Left lung (tissue), 10 donors: ENCODE results near the gene POLR2E. TPM values are rescaled to one million over a fixed set of nuclear protein-coding genes. Genes with fewer than 3 reads are reported as not detected.

Experiments used
- ATAC-seq: fragments of 200-7000 bp; cut with Tn5 transposase; one replicate; pipeline ENCODE4 v1.9.1; 2020; ENCODE audit warnings: moderate library complexity
- DNase-seq, 4 donors: peaks; one replicate each; pipeline ENCODE4 v3.0.0-alpha.2; 2013 to 2020
- H3K27ac ChIP-seq, 2 donors: fragments of 200-600 bp; sonication (generic) in 1 of 2; one replicate each; pipeline versions ENCODE4 v1.5.0 to v1.8.0; 2020 to 2021
- H3K27me3 ChIP-seq, 2 donors: fragments of 200-600 bp; sonication (generic) in 1 of 2; one replicate each; pipeline versions ENCODE4 v1.5.0 to v1.8.0; 2020 to 2021
- H3K36me3 ChIP-seq, 2 donors: fragments of 200-600 bp; sonication (generic) in 1 of 2; one replicate each; pipeline versions ENCODE4 v1.5.0 to v1.8.0; 2020 to 2021
- H3K4me1 ChIP-seq, 2 donors: fragments of 200-600 bp; one replicate each; pipeline ENCODE4 v1.8.0; 2021
- H3K4me3 ChIP-seq, 2 donors: fragments of 200-600 bp; sonication (generic) in 1 of 2; one replicate each; pipeline versions ENCODE4 v1.5.0 to v1.8.0; 2020 to 2021; ENCODE audit warnings: mild to moderate bottlenecking in 1 of 2
- H3K9me3 ChIP-seq, 2 donors: fragments of 200-600 bp; sonication (generic) in 1 of 2; one replicate each; pipeline versions ENCODE4 v1.5.0 to v1.8.0; 2020 to 2021
- CTCF ChIP-seq, 2 donors: fragments of 200-600 bp; sonication (generic) in 1 of 2; IDR thresholded peaks; one replicate each; pipeline versions ENCODE4 v1.5.0 to v1.8.0; 2021; ENCODE audit warnings: antibody characterized with exemption in 2 of 2
- intact Hi-C, 2 donors: fragments of 100-400 bp; cut with DNase I; formaldehyde crosslinking; loops; one replicate each; pipeline versions ENCODE4 v1.11.2 to v1.14.2; 2022
- polyA plus RNA-seq, 6 donors: library from polyadenylated mRNA; unstranded; fragments of 120-200 nt; gene quantifications; one replicate each; pipeline ENCODE4 v1.2.1, GENCODE V29; 2013; ENCODE audit not compliant: insufficient read length in 6 of 6
- total RNA-seq, 2 donors: library from RNA; stranded (reverse); fragmentation: NEBNext Ultra II Directional; extraction: Animal tissue kit (Norgen Biotek cat#: 25700); gene quantifications; one replicate each; pipeline ENCODE4 v1.2.1, GENCODE V29; 2021
- donor health status: DM: no; HTN: yes; CAD: no.
- donor health status: DM: no; HTN: no; CAD: no.

POLR2E gene
- total and polyA plus RNA-seq, 8 donors: 120 to 160 (median 139) TPM

- no peak for DNase-seq
- peaks cover 0 to 100% of the 10 kb centered on the region in 2 donors for H3K36me3 ChIP-seq
- TF ChIP-seq CTCF (IDR thresholded peaks at IDR 0.05): no peak
- ATAC-seq: peak; percentile 43
- no peaks in the 10 kb centered on the region for H3K27me3 ChIP-seq
- peaks cover 0 to 58% of the 10 kb centered on the region in 2 donors for H3K4me1 ChIP-seq
- H3K4me3 ChIP-seq: no peak overlapping the region
- intact Hi-C loops: no loop called here
- peak overlapping the region; percentile 62 to 90 for H3K27ac ChIP-seq
- no peaks in the 10 kb centered on the region for H3K9me3 ChIP-seq
These were observed 6.7 kb downstream of the POLR2E start for GRCh38 chr19:1088416-1089010.

- no peaks in the 10 kb centered on the region for H3K9me3 ChIP-seq
- H3K4me1 ChIP-seq: peaks cover 3 to 58% of the 10 kb centered on the region in 2 donors
- intact Hi-C loops: no loop called here
- no peaks in the 10 kb centered on the region for H3K27me3 ChIP-seq
- no peak overlapping the region for H3K4me3 ChIP-seq
- TF ChIP-seq CTCF (IDR thresholded peaks at IDR 0.05): no peak
- ATAC-seq (peak; percentile 65), DNase-seq (peak in 1 of 4 donors; percentile 87)
- peaks cover 0 to 100% of the 10 kb centered on the region in 2 donors for H3K36me3 ChIP-seq
- H3K27ac ChIP-seq: peak overlapping the region; percentile 62 to 90
These were observed 7.3 kb downstream of the POLR2E start for GRCh38 chr19:1087813-1088415.

- intact Hi-C loops: no loop called here
- no peak for ATAC-seq
- H3K27me3 ChIP-seq: no peaks in the 10 kb centered on the region
- H3K36me3 ChIP-seq: peaks cover 0 to 97% of the 10 kb centered on the region in 2 donors
- peaks cover 6 to 65% of the 10 kb centered on the region in 2 donors for H3K4me1 ChIP-seq
- peak overlapping the region in 1 of 2 donors; percentile 90 for H3K27ac ChIP-seq
- DNase-seq: no peak
- H3K4me3 ChIP-seq: no peak overlapping the region
- TF ChIP-seq CTCF (IDR thresholded peaks at IDR 0.05): no peak
- no peaks in the 10 kb centered on the region for H3K9me3 ChIP-seq
These were observed 8.6 kb downstream of the POLR2E start for GRCh38 chr19:1086613-1087012.

- TF ChIP-seq CTCF (IDR thresholded peaks at IDR 0.05): no peak
- peaks cover 6 to 69% of the 10 kb centered on the region in 2 donors for H3K4me1 ChIP-seq
- no peak for DNase-seq
- H3K4me3 ChIP-seq: no peak overlapping the region
- H3K9me3 ChIP-seq: no peaks in the 10 kb centered on the region
- peak overlapping the region in 1 of 2 donors; percentile 90 for H3K27ac ChIP-seq
- intact Hi-C loops: no loop called here
- no peaks in the 10 kb centered on the region for H3K27me3 ChIP-seq
- H3K36me3 ChIP-seq: peaks cover 0 to 97% of the 10 kb centered on the region in 2 donors
- ATAC-seq: no peak
These were observed 9.3 kb downstream of the POLR2E start for GRCh38 chr19:1085676-1086442.
